ENCODE data around the gene ZBED2.

ZBED2 gene

DNA sequence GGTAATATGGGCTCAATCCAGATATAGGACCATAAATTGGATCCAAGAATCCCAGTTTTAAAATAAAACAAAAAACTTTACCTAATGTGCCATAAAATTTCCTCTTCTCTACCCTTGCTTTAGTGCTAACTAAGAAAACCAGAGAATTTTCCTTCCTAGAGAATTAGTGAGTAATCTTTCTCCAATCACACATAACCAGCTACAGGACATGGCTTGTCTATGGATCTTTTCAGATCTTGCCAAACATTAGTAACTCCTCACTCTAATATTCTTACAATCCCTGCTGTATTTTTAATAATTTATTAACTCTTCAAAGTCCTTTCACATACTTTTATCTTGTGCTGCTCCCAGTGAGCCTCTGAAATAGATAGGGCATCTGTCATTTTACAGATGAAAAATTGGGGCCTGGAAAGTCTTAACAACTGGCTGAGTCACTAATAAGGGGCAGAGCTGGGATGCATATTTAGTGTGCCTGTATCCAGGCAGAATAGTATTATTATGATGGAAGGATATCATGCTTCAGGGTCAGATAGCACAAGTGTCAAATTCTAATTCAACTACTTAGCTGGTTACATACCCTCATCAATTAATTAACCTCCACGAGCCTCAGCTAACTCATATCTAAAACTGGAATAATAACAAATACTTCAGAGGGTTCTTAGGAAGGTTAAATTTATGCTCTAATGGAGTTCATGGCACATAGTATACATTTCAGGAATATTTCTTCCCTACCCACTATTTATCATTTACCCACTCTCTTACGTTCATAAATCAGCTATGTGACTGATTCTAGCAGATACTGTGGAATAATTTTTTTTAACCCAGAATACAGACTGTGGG, 5.6 kb downstream of the ZBED2 start:
- TF ChIP-seq FOXP2 (optimal IDR thresholded peaks at IDR 0.05; ENCODE audit: control extremely low read depth, extremely low read length, insufficient read depth) (no peak), EZH2 (IDR thresholded peaks at IDR 0.05) (no peak), POLR2AphosphoS5 (IDR thresholded peaks at IDR 0.05; ENCODE audit: borderline replicate concordance, low read depth, low read length) (no peak)
- H3K27ac ChIP-seq: no peak overlapping the region
- H3K4me3 ChIP-seq: no peak overlapping the region
- no peak for DNase-seq (ENCODE audit: low read depth, low spot score)
- no peak overlapping the region for H3K9ac ChIP-seq (ENCODE audit: insufficient read length)
- no peaks in the 10 kb centered on the region for H3K36me3 ChIP-seq (ENCODE audit: insufficient read depth, low read length)
- H3K9me3 ChIP-seq (ENCODE audit: low read depth, low read length): no peaks in the 10 kb centered on the region

DNA sequence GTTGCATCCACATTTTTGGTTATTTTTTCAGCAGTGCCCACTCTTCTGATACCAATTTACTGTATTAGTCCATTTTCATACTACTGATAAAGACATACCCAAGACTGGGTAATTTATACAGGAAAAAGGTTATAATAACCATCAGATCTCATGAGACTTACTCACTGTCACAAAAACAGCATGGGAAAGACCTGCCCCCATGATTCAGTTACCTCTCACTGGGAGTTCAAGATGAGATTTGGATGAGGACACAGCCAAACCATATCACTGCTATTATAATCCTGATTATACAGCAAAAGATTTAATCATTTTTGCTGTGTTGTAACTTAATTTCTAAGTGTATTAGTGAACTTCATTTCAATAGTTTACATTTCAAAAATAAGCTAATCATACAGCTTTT, 6.6 kb downstream of the ZBED2 start:
- no peak for TF ChIP-seq POLR2AphosphoS5 (IDR thresholded peaks at IDR 0.05; ENCODE audit: borderline replicate concordance, low read depth, low read length)
- TF ChIP-seq FOXP2 (optimal IDR thresholded peaks at IDR 0.05; ENCODE audit: control extremely low read depth, extremely low read length, insufficient read depth): no peak
- TF ChIP-seq EZH2 (IDR thresholded peaks at IDR 0.05): no peak
- DNase-seq (ENCODE audit: low read depth, low spot score): no peak
- Histone ChIP-seq H3K27ac (no peak overlapping the region), H3K36me3 (ENCODE audit: insufficient read depth, low read length) (no peaks in the 10 kb centered on the region), H3K9me3 (ENCODE audit: low read depth, low read length) (no peaks in the 10 kb centered on the region), H3K9ac (ENCODE audit: insufficient read length) (no peak overlapping the region), H3K4me3 (no peak overlapping the region)

DNA sequence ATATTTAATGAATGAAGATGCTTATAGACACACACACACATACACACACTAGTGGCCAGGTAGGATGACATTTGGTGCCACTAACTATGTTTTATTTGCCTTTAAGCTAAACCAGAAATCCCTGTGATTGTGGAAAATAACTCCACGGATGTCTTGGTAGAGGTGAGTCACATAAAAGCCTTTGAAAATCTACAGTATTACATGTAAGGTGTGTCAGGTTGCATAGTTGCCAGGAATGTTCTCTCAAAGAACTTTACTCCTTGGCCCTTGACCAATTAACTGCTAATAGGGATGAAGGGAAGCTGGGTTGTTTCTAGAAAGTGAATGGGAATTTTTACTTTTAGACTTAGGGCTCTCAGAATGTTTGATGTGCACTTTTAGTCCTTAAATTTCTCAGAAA, 9.9 kb downstream of the ZBED2 start:
- DNase-seq (ENCODE audit: low read depth, low spot score): no peak
- TF ChIP-seq EZH2 (IDR thresholded peaks at IDR 0.05): no peak
- no peak for TF ChIP-seq POLR2AphosphoS5 (IDR thresholded peaks at IDR 0.05; ENCODE audit: borderline replicate concordance, low read depth, low read length)
- Histone ChIP-seq H3K27ac (no peak overlapping the region), H3K9me3 (ENCODE audit: low read depth, low read length) (no peaks in the 10 kb centered on the region), H3K36me3 (ENCODE audit: insufficient read depth, low read length) (no peaks in the 10 kb centered on the region), H3K4me3 (no peak overlapping the region), H3K9ac (ENCODE audit: insufficient read length) (no peak overlapping the region)

DNA sequence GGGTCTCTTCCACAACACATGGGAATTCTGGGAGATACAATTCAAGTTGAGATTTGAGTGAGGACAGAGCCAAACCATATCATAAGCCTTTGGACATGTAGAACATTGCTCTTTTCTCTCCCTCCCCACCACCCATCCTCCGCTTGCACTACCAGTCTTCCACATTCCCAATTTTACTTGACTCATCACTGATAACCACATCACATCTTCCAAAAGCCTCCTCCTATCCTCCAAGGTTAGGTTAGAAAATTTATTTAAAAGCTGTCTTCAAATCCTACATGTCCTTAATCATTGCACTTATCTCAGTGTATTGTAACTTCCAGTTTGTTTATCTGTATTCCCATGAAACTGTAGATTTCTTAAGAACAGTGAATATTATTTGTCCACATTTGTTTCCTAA, 10.4 kb downstream of the ZBED2 start:
- TF ChIP-seq POLR2AphosphoS5 (IDR thresholded peaks at IDR 0.05; ENCODE audit: borderline replicate concordance, low read depth, low read length) (no peak), EZH2 (IDR thresholded peaks at IDR 0.05) (no peak), FOXP2 (optimal IDR thresholded peaks at IDR 0.05; ENCODE audit: control extremely low read depth, extremely low read length, insufficient read depth) (no peak)
- H3K27ac ChIP-seq: no peak overlapping the region
- no peak overlapping the region for H3K9ac ChIP-seq (ENCODE audit: insufficient read length)
- no peaks in the 10 kb centered on the region for H3K36me3 ChIP-seq (ENCODE audit: insufficient read depth, low read length)
- H3K9me3 ChIP-seq (ENCODE audit: low read depth, low read length): no peaks in the 10 kb centered on the region
- no peak for DNase-seq (ENCODE audit: low read depth, low spot score)
- no peak overlapping the region for H3K4me3 ChIP-seq

DNA sequence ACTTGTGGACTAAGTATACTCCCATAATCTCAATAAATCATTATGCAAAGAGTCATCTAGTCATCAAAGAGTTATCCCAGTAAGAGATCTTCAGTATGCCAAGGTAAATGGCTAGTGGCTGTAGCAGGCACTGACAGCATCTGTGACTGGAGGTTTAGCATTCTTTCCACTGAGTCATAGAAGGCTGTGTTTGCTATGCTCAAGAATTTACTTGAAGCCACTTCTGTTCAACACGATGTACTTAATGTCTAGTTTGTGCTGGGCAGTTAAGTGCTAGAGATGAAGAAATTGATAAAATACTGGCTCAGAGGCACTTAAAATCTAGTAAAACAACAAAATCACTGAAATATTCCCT, 13.0 kb downstream of the ZBED2 start:
- no peak for DNase-seq (ENCODE audit: low read depth, low spot score)
- no peak overlapping the region for H3K27ac ChIP-seq
- H3K36me3 ChIP-seq (ENCODE audit: insufficient read depth, low read length): no peaks in the 10 kb centered on the region
- no peak for TF ChIP-seq FOXP2 (optimal IDR thresholded peaks at IDR 0.05; ENCODE audit: control extremely low read depth, extremely low read length, insufficient read depth)
- TF ChIP-seq EZH2 (IDR thresholded peaks at IDR 0.05): no peak
- TF ChIP-seq POLR2AphosphoS5 (IDR thresholded peaks at IDR 0.05; ENCODE audit: borderline replicate concordance, low read depth, low read length): no peak
- H3K9ac ChIP-seq (ENCODE audit: insufficient read length): no peak overlapping the region
- no peaks in the 10 kb centered on the region for H3K9me3 ChIP-seq (ENCODE audit: low read depth, low read length)
- H3K4me3 ChIP-seq: no peak overlapping the region

DNA sequence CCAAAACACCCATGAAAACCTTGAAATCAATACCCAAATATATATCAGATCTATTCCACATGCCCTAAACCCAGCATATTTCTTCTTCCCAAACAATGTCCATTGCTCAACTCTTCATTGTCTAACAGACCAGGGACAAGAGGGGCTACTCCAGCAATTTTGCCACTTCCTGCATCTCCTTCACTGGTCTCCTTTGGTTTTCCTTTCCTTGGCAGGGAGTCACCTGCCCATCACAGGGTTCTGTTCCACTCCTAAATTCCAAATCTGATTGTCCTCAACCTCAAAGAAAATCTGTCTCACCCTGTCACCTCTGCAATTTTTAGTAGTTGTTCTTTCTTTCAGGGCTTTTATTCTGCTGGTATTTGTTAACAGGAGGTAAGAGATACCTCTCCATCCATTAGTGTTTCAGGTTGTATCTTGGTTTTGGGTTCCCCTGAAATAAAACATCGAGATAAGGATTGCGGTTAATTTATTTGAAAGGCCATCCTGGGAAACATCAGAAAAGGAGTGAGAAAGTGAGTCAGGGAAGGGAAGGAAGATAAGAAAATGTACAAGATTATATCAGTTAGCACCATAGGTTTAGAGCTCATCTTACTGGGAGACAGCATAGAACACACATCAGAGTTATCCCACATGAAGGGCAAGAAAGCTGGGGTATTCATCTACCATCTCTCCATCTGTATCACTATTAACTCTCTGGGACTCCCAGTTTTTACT, 13.6 kb downstream of the ZBED2 start:
- Histone ChIP-seq H3K9me3 (ENCODE audit: low read depth, low read length) (no peaks in the 10 kb centered on the region), H3K4me3 (no peak overlapping the region), H3K9ac (ENCODE audit: insufficient read length) (no peak overlapping the region), H3K27ac (no peak overlapping the region), H3K36me3 (ENCODE audit: insufficient read depth, low read length) (no peaks in the 10 kb centered on the region)
- DNase-seq (ENCODE audit: low read depth, low spot score): no peak
- TF ChIP-seq POLR2AphosphoS5 (IDR thresholded peaks at IDR 0.05; ENCODE audit: borderline replicate concordance, low read depth, low read length) (no peak), EZH2 (IDR thresholded peaks at IDR 0.05) (no peak), FOXP2 (optimal IDR thresholded peaks at IDR 0.05; ENCODE audit: control extremely low read depth, extremely low read length, insufficient read depth) (no peak)

DNA sequence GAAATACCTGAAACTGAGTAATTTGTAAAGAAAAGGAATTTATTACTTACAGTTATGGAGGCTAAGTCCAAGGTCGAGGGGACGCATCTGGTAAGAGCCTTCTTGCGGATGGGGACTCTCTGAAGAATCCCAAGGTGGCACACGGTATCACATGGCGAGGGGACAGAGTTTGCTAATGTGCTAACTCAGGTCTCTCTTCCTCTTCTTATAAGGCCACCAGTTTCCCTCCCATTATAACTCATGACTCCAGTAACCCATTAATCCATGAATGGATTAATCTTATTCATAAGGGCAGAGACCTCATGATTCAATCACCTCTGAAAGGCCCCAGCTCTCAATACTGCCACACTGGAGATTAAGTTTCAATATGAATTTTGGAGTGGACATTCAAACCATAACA, 15.7 kb downstream of the ZBED2 start:
- TF ChIP-seq EZH2 (IDR thresholded peaks at IDR 0.05) (no peak), FOXP2 (optimal IDR thresholded peaks at IDR 0.05; ENCODE audit: control extremely low read depth, extremely low read length, insufficient read depth) (no peak), POLR2AphosphoS5 (IDR thresholded peaks at IDR 0.05; ENCODE audit: borderline replicate concordance, low read depth, low read length) (no peak)
- H3K27ac ChIP-seq: no peak overlapping the region
- no peaks in the 10 kb centered on the region for H3K36me3 ChIP-seq (ENCODE audit: insufficient read depth, low read length)
- H3K9me3 ChIP-seq (ENCODE audit: low read depth, low read length): no peaks in the 10 kb centered on the region
- no peak overlapping the region for H3K4me3 ChIP-seq
- H3K9ac ChIP-seq (ENCODE audit: insufficient read length): no peak overlapping the region
- DNase-seq (ENCODE audit: low read depth, low spot score): no peak

DNA sequence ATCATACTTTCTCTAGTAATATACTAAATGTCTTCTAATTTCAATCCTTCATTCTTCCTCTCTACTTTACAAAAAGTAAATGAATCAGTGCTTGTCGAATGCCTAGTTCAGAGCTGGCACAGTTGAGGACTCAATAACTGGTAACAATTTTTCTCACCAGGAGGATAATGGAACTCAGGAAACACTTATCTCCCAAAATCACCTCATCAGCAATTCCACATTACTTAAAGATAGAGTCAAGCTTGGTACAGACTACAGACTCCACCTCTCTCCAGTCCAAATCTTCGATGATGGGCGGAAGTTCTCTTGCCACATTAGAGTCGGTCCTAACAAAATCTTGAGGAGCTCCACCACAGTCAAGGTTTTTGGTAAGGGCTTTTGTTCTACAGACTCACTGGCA, 16.3 kb downstream of the ZBED2 start:
- no peak overlapping the region for H3K4me3 ChIP-seq
- no peaks in the 10 kb centered on the region for H3K9me3 ChIP-seq (ENCODE audit: low read depth, low read length)
- no peaks in the 10 kb centered on the region for H3K36me3 ChIP-seq (ENCODE audit: insufficient read depth, low read length)
- no peak for TF ChIP-seq POLR2AphosphoS5 (IDR thresholded peaks at IDR 0.05; ENCODE audit: borderline replicate concordance, low read depth, low read length)
- TF ChIP-seq EZH2 (IDR thresholded peaks at IDR 0.05): no peak
- TF ChIP-seq FOXP2 (optimal IDR thresholded peaks at IDR 0.05; ENCODE audit: control extremely low read depth, extremely low read length, insufficient read depth): no peak
- no peak overlapping the region for H3K27ac ChIP-seq
- no peak overlapping the region for H3K9ac ChIP-seq (ENCODE audit: insufficient read length)
- no peak for DNase-seq (ENCODE audit: low read depth, low spot score)
